HT-29 (cell line): ENCODE measurements around the gene PDZRN3. TPM values are rescaled to one million over a fixed set of nuclear protein-coding genes. Genes with fewer than 3 reads are reported as not detected.

Experiments used
- DNase-seq: peaks from one replicate; pipeline ENCODE4 v3.0.0-alpha.2; 2015; ENCODE audit warnings: low spot score
- total RNA-seq: library from RNA; depleted of rRNA; stranded (reverse); fragments of >200 nt; shearing (Covaris generic); gene quantifications from 2 replicates; pipeline ENCODE4 v1.2.3, GENCODE V29; 2014

PDZRN3 gene
- total RNA-seq, 1 experiment from 2014 or later: 4.6 TPM

- no peak for DNase-seq
These were observed 2.5 kb downstream of the PDZRN3 start for GRCh38 chr3:73622091-73622805.

DNA sequence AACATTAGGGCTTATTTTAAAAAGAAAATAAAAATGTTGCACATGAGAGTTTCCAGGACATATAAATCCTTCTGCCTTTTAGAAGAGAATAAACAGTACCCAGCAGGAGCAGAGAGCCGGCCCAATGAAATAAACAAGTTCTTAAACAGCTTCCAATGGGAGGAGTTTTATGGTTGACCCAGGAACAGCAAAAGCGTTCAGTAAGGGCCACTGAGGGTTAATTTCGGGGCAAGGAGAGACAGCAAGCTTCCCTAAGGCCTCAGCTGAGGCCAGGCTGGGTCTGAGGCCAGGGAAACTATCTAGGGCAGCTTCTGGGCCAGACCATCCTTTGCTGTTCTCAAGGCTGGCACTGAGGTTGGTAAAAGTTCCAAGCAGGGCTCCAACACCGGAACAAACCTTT is 3.4 kb downstream of the PDZRN3 start:
- DNase-seq: no peak

GRCh38 chr3:73618461-73618860 is 6.3 kb downstream of the PDZRN3 start:
- no peak for DNase-seq

DNA sequence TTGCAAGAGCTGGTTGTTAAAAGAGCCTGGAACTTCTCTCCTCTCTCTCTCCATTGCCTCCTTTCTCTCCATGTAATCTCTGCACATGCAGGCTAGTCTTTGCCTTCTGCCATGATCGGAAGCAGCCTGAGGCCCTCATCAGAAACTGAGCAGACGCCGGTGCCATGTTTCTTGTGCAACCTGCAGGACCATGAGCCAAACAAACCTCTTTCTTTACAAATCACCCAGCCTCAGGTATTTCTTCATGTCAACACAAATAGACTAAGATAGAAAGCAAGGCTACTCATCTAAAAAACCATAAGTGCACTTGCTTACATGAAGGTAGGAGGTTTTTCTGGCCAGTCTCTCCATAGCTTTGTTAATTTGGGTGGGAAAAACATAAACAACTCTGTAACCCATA is 8.7 kb downstream of the PDZRN3 start:
- DNase-seq: no peak

DNA sequence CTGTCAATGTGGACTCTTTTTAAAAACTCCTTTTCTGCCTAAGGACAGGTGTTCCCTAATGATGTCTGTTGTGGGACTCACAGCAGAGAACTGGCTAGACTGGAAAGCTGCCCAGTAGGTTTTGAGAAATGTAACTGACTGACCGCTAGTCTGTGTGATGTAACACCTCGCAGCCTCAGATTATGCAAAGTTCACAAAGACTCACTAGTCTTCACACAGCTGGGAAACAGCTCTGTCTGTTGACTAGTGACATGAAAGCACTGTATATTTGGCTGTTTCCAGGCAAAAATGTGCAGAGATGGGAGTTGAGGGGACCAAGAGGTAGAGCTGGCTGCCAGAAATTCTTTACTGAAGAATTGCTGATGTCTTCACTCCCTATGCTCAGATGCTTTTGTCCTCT is 10.3 kb downstream of the PDZRN3 start:
- peak; percentile 15 for DNase-seq

- DNase-seq: no peak
These were observed 13.6 kb downstream of the PDZRN3 start for GRCh38 chr3:73611176-73611575.

- DNase-seq: no peak
These were observed 14.2 kb downstream of the PDZRN3 start for GRCh38 chr3:73610493-73610892.

DNA sequence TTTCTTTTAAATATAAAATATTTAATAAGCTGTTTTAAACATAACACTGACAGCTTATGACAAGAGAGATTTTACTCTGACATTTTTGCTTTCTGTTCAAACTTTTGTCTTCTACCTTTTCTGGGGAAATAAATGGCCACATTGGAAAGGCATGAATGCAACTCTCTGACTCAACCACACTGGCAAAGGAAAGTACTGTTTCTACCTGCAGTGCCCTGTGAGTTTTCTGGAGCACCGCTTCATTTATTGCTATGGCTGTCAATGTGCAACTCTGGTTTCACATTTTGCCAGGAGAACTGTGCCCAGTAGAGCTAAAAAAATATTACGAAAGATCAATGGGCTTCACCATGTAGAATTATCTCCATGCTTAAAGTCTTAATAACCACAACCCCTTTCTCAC is 15.1 kb downstream of the PDZRN3 start:
- no peak for DNase-seq

DNA sequence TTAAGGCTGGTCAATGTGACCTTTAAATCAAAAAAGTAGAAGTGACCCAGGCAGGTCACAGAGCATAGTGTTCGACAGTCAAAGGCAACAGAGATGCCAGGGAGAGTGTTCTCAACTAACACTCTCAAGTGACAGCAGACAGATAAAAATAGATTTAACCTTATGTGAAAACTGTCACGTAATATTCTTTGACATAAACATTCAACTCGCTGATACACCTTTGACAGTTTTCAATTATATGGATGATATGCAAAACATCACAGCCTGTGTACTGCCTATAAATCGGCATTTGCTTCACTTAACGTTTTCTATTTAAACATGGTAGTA is 15.5 kb downstream of the PDZRN3 start:
- DNase-seq: no peak

DNA sequence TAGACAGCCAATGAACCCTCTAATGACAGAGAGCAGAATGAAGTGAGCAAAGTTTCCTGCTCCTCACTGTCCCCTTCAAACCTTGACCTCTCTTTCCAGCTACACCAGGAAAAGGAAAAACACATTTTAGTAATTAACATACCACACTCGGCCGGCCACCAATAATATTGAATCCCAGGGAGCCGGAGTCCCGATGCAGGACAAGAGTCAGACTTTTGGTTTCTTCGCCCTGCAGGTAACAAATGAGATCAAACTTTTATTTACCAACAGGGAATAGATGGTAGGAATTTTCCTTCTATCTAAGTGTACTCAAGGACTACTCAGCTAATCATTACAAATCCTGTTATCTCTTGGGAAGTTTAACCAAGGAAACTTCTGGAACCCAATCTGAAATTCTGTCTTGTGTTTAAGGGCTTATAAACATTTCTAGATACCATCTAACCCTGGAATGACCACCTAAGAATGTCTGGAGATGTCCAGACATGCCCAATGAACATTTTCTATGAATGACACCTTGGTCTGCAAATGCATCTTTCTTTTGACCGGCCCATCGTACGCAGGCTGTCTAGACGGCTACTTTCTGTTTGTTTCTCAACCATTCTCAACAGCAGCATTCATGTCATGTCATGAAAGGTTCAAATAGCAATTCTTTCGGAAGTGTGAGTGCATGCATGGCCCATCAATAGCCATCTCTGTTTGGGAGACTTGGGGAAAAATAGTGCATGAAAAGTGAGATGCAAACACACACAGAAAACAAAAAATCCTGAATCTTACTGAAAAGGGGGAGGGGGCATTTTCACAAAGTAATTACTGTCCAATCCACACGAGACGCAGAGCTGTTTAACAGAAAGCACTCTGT is 16.1 kb downstream of the PDZRN3 start:
- DNase-seq: no peak

- no peak for DNase-seq
These were observed 18.9 kb downstream of the PDZRN3 start for GRCh38 chr3:73605861-73606260.

DNA sequence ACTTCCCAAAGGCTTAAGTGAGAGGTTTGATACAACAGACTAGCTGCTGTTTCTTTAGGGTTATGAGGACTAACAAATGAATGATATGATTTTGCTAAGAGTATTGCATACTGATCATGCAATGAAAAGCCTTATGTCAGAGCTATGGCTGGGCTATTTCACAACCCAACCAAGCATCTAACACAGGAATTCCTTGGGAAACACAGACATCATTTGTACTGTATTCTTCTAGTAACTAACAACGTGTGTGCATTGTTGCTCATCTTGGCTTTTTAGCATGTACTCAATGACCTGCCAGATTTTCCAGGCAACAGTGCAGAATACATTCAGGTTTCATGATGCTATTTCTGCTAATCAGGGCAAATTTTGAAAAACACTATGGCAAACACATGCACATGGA is 19.3 kb downstream of the PDZRN3 start:
- DNase-seq: no peak

DNA sequence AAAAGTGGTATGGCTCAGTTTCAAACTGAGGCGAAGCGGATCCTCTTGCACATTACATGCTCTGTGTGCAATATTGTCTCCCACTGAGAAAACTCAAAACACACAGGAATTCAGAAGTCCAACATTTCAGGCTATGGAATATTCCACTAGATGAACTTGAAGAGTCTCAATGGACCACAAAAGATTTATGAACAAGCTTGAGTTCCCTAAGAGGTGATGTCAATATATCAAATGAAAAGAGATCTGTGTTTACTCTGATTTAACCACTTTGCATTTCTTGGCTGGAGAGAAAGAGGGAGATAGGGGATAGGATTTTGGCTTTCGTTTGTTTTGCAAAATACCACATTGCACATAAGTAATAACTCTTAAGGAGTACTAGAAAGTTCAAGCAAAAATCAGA is 20.3 kb downstream of the PDZRN3 start:
- DNase-seq: no peak

- DNase-seq: no peak
These were observed 21.0 kb downstream of the PDZRN3 start for GRCh38 chr3:73603762-73604171.

- no peak for DNase-seq
These were observed 22.6 kb downstream of the PDZRN3 start for GRCh38 chr3:73602170-73602569.

GRCh38 chr3:73601481-73601880 is 23.3 kb downstream of the PDZRN3 start:
- no peak for DNase-seq

- DNase-seq: no peak
These were observed 23.7 kb downstream of the PDZRN3 start for GRCh38 chr3:73601011-73601410.

GRCh38 chr3:73600293-73600938 is 24.3 kb downstream of the PDZRN3 start:
- DNase-seq: no peak

GRCh38 chr3:73599605-73600004 is 25.1 kb downstream of the PDZRN3 start:
- DNase-seq: no peak

GRCh38 chr3:73597476-73597875 is 27.3 kb downstream of the PDZRN3 start:
- no peak for DNase-seq

DNA sequence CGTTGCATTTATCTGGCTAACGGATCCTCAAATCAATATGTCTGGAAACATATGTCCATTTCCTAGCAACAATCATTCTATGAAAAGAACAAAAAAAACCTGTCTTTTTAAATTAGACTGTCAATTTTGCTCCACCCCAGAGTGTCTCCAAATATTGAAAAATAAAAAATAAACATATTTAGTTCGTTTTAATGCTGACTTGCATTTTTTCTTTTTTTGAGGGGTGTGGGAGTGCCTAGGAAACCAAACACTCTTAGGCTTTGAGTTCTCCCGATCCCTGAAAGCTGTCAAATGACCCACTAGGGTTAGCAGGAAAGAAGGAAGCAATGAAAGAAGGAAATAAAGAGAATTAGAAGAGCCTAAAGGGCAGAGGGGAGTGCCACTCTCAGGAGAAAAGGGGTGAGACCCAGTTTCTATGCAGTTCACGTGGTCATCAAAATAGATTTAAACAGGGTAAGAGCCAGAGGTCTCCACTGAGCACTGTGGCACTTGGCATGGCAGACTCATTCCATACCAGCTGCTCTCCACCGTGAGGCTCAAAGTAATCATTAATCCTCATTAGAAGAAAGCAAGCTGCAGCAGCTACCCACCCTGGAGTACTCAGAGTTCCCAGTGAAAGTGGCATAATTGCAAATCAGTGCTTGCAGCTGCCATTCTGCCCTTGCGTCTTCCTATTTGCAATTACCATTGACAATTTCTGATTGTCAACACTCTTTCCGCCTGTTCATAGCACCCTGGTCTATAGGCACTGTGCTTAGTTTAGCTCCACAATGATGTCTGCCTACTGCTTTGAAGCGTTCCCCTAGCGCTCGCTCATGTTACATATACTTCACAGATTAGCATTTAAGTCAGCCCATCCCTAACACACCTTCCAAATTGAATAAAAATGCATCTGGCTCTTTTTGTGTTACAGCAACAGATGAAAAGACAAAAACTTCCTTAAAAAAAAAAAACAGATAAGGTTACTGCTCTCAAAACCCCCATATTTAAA is 32.3 kb downstream of the PDZRN3 start:
- DNase-seq: no peak
